Upper lobe of left lung (tissue), 4 donors: ENCODE results near the gene DOK7.

Source experiments
- POLR2A ChIP-seq, 4 donors: fragments of 450-650 bp; IDR thresholded peaks; one replicate each; pipeline ENCODE4 v1.5.1; 2016 to 2017; ENCODE audit warnings: antibody characterized with exemption in 4 of 4, mild to moderate bottlenecking in 2 of 4
- POLR2AphosphoS5 ChIP-seq, 2 donors: sonication (generic); formaldehyde crosslinking; IDR thresholded peaks; one replicate each; pipeline ENCODE4 v1.5.1; 2017; ENCODE audit warnings: antibody characterized with exemption in 2 of 2
- TF ChIP-seq, protein P1 (sequence below), 6 experiments: fragments of 450-650 bp in 4 of 6; fragments of 200-600 bp in 2 of 6; sonication (generic) in 2 of 6; IDR thresholded peaks; one replicate each; pipeline ENCODE4 v1.5.1; 2016 to 2019; ENCODE audit warnings: antibody characterized with exemption in 6 of 6

DNA sequence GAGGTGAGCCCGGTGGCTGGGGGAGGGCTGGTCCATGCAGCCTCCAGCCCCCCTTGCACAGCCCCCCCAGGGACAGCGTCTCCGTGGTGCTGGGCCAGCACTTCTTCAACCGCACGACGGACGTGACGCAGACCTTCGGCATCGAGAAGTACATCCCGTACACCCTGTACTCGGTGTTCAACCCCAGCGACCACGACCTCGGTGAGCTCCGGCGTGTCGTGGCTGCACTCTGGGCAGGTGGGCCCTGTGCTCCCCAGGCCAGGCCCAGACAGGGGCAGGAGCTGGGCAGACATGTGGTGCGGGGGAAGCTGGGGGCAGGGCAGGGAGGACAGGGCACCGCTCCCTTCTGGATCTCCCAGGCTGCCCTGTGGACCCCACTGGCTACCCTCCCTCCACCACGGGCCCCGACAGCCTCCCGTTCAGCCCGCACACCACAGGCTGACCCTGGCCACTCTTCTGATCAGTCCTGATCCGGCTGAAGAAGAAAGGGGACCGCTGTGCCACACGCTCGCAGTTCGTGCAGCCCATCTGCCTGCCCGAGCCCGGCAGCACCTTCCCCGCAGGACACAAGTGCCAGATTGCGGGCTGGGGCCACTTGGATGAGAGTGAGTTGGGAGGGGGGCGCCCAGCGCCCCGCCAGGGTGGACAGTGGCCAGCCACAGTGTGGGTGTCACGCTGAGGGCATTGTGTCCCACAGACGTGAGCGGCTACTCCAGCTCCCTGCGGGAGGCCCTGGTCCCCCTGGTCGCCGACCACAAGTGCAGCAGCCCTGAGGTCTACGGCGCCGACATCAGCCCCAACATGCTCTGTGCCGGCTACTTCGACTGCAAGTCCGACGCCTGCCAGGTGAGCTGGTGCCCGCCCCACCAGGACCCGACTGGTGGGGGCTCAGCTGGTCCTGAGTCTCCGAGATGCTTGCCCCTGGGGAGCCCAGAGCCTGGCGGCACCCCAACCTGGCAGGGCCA lies 15.4 kb upstream of the DOK7 start:
- TF ChIP-seq, protein P1, sequence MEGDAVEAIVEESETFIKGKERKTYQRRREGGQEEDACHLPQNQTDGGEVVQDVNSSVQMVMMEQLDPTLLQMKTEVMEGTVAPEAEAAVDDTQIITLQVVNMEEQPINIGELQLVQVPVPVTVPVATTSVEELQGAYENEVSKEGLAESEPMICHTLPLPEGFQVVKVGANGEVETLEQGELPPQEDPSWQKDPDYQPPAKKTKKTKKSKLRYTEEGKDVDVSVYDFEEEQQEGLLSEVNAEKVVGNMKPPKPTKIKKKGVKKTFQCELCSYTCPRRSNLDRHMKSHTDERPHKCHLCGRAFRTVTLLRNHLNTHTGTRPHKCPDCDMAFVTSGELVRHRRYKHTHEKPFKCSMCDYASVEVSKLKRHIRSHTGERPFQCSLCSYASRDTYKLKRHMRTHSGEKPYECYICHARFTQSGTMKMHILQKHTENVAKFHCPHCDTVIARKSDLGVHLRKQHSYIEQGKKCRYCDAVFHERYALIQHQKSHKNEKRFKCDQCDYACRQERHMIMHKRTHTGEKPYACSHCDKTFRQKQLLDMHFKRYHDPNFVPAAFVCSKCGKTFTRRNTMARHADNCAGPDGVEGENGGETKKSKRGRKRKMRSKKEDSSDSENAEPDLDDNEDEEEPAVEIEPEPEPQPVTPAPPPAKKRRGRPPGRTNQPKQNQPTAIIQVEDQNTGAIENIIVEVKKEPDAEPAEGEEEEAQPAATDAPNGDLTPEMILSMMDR (IDR thresholded peaks at IDR 0.05): no peak
- no peak for TF ChIP-seq POLR2A (IDR thresholded peaks at IDR 0.05)
- TF ChIP-seq POLR2AphosphoS5 (IDR thresholded peaks at IDR 0.05): no peak
